Measurements from ENCODE around the gene SMC3. TPM values are rescaled to one million over a fixed set of nuclear protein-coding genes. Genes with fewer than 3 reads are reported as not detected.

Gene SMC3
- total RNA-seq, 6 donors from 2014 or later, result 13.7 to 45.9 (median 23.0) TPM

DNA sequence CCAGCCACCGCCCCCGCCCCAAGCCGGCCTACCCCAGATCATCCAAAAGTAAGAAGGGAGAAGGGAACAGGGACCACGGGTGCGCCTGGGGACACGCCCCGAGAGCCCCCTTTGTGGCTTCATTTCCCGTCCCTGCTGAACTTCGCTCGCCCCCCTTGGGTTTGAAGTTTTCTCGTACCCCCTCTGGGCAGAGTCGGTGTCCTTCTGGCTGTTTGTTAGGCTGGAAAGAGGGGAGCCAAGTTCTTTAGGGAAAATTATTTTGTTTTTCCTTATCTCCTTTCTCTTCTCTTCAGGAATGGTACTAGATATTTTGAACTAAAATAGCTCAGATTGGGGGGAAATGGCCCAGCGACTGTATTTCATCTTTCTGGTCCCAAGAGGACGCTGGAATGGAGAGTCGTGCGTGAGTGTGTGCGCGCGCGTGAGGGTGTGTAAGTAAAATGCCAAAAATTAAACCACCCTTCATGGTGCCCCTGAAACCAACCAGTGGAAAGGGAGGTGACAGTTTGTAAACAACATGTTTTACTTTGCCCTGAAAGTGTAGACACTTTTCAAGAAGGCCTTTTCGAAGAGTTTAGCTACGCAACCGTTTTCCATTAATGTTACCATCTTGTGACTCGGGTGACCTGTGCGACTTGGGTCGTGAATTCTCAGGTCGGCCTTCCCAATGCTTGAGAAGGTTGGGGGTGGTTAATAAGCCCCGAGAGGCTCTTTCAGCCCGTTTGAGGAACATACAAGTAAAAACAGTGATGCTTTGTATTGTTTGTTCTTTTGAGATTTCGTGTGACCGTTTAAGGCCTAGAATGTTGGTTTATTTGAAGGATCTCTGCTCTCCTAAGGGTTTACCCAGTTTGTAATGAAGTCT lies 77.3 kb downstream of the SMC3 start:
- no peaks in the 10 kb centered on the region for H3K36me3 ChIP-seq
- no peaks in the 10 kb centered on the region for H3K9me3 ChIP-seq
- H3K27ac ChIP-seq, result no peak overlapping the region
- TF ChIP-seq POLR2A (IDR thresholded peaks at IDR 0.05), result no peak
- TF ChIP-seq EP300 (IDR thresholded peaks at IDR 0.05), result no peak
- TF ChIP-seq CTCF (IDR thresholded peaks at IDR 0.05), result no peak
- no peak for TF ChIP-seq POLR2AphosphoS5 (IDR thresholded peaks at IDR 0.05)
- ATAC-seq (ENCODE audit: low FRiP score in 2 of 2), result no peak
- peaks cover 0 to 48% (median 19%) of the 10 kb centered on the region in 4 donors for H3K27me3 ChIP-seq
- peak overlapping the region in 3 of 4 donors; percentile 38 to 55 (median 50) for H3K4me3 ChIP-seq
- WGBS, 2 donors, result 30 to 33% methylated on average over 27 to 29 of the region's 31 CpGs
- DNase-seq, result no peak
- H3K4me1 ChIP-seq, result peaks cover 15 to 20% (median 17%) of the 10 kb centered on the region in 4 donors

DNA sequence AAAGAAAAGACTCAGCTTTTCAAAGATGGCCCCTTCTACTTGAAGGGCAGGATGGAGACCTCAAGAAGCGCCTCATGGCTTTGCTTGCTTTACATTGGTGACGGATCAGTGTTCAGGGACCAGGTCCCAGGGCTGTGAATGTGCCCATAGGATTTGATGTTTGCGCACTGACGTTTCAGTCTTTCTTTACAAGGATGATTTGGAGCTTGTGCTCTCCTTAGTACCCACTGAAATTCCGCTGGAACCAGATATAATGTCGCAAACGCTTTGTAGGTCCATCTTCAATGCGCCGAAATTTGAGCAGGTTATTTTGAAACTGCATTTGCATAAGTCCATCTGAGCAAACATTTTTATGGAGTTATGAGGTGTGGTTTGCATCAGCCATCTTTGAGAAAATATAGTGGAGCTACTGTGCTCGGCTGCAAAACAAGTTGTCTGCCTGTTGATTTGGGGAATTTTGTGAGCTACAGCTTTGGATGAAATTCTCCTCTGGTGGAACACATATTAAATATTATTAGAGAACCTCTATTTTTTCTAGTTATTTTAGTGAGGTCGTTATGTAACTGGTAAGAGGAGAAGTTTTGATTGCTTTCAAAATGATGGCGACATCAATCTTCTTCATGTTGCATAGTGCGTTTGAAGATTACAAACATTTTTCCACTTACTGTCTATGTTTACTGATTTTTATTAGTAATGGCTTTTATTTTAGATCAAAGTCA lies 79.1 kb downstream of the SMC3 start:
- H3K4me3 ChIP-seq, result no peak overlapping the region
- H3K36me3 ChIP-seq, result no peaks in the 10 kb centered on the region
- DNase-seq (no peak), ATAC-seq (ENCODE audit: low FRiP score in 2 of 2) (no peak)
- H3K9me3 ChIP-seq, result no peaks in the 10 kb centered on the region
- no peak for TF ChIP-seq POLR2A (IDR thresholded peaks at IDR 0.05)
- no peak for TF ChIP-seq EP300 (IDR thresholded peaks at IDR 0.05)
- TF ChIP-seq CTCF (IDR thresholded peaks at IDR 0.05), result no peak
- no peak overlapping the region for H3K27ac ChIP-seq
- H3K4me1 ChIP-seq, result peaks cover 15 to 20% (median 17%) of the 10 kb centered on the region in 4 donors
- WGBS, 2 donors, result 70 to 74% methylated on average over 13 of the region's 13 CpGs
- H3K27me3 ChIP-seq, result peaks cover 0 to 47% (median 19%) of the 10 kb centered on the region in 4 donors

GRCh38 chr10:110647136-110647430 lies 79.6 kb downstream of the SMC3 start:
- no peak for ATAC-seq (ENCODE audit: low FRiP score in 2 of 2)
- no peaks in the 10 kb centered on the region for H3K36me3 ChIP-seq
- peaks cover 15 to 20% (median 17%) of the 10 kb centered on the region in 4 donors for H3K4me1 ChIP-seq
- H3K27ac ChIP-seq, result no peak overlapping the region
- H3K4me3 ChIP-seq, result no peak overlapping the region
- peaks cover 0 to 42% (median 19%) of the 10 kb centered on the region in 4 donors for H3K27me3 ChIP-seq
- TF ChIP-seq CTCF (IDR thresholded peaks at IDR 0.05) (no peak), POLR2A (IDR thresholded peaks at IDR 0.05) (no peak), EP300 (IDR thresholded peaks at IDR 0.05) (no peak), POLR2AphosphoS5 (IDR thresholded peaks at IDR 0.05) (no peak)
- no peaks in the 10 kb centered on the region for H3K9me3 ChIP-seq
- DNase-seq, result no peak
- WGBS, 2 donors, result 47 to 68% methylated on average over 3 of the region's 3 CpGs

DNA sequence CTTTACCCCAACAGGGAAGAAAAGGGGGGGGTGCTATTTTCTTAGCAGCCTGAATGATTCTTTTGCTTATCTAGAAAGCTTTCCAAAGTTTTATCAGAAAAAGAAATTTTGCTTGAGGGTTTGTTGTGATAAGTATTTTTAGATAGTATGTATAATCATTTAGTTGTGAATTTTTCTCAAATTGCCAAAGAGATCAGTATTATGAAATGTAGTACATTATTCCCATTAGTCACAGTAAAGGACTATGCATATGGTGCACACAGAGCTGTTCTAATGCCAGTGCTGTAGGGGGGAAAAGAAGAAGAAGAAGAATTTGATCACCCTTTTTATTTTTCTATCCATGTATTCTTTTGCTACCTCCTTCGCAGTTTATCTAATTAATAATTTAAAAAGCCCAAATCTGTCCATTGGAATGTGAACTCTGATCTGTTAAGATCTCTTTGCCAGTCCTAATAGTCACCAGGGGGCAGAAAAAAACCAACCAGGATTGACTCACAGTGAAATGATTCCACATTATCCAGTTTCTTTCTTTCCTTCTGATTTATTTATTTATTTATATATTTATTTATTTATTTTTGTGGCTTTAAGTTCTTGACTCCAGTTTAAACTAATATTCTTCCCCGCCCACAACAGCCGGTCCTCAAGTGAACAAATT lies 81.3 kb downstream of the SMC3 start:
- TF ChIP-seq POLR2A (IDR thresholded peaks at IDR 0.05) (no peak), EP300 (IDR thresholded peaks at IDR 0.05) (no peak), CTCF (IDR thresholded peaks at IDR 0.05) (no peak), POLR2AphosphoS5 (IDR thresholded peaks at IDR 0.05) (no peak)
- DNase-seq, result no peak
- WGBS, 2 donors, result 90 to 91% methylated on average over 3 of the region's 3 CpGs
- Histone ChIP-seq H3K27ac (no peak overlapping the region), H3K36me3 (no peaks in the 10 kb centered on the region), H3K9me3 (no peaks in the 10 kb centered on the region), H3K4me1 (peaks cover 8 to 10% (median 9%) of the 10 kb centered on the region in 4 donors), H3K4me3 (no peak overlapping the region), H3K27me3 (peaks cover 0 to 33% (median 14%) of the 10 kb centered on the region in 4 donors)
- no peak for ATAC-seq (ENCODE audit: low FRiP score in 2 of 2)
